K562 (cell line): Measurements from ENCODE around the gene REC8. TPM values are rescaled to one million over a fixed set of nuclear protein-coding genes. Genes with fewer than 3 reads are reported as not detected.
A peak's percentile ranks its signal among the peaks of the same experiment; 100 is the strongest.

ENCODE experiments used
- ATAC-seq: fragments of 200-7000 bp; cut with Tn5 transposase; 3 replicates; pipeline ENCODE4 v1.9.1; 2020; ENCODE audit warnings: moderate library complexity
- BruUV-seq: library from RNA; stranded (reverse); fragments of 400-500 nt; replicated peaks from 2 replicates; lab custom pipeline; 2021; lab: Mats Ljungman, UMichigan
- CTCF ChIA-PET: fragments of 300-600 bp; formaldehyde crosslinking; extraction: SDS; loops from one replicate; lab custom pipeline; 2021; ENCODE audit warnings: low intra/inter-chr PET ratio; lab: Yijun Ruan, JAX
- POLR2A ChIA-PET: fragments of 300-600, 350-650 bp; sonication (Branson Sonifier 250); formaldehyde crosslinking; extraction: SDS; loops from one replicate; lab custom pipeline; 2021; ENCODE audit warnings: antibody characterized with exemption, inconsistent platforms; lab: Yijun Ruan, JAX
- DNase-seq, 4 experiments: peaks; one replicate each; pipeline versions ENCODE4 v3.0.0 to v3.0.0-alpha.2; 2011 to 2018; ENCODE audit warnings: low spot score in 3 of 4, mixed read lengths in 3 of 4; ENCODE audit errors: extremely low read depth in 1 of 4
- FAIRE-seq: peaks from 2 replicates; lab custom pipeline; 2011; peaks lifted over from hg19 to GRCh38; lab: Jason Lieb, UNC
- H2AFZ ChIP-seq: 2 replicates; pipeline ENCODE4 v1.6.0; 2011; ENCODE audit warnings: low read depth, low read length, control low read depth, inconsistent platforms
- H3K27ac ChIP-seq: fragments of 200-600 bp; 3 replicates; pipeline ENCODE4 v1.8.0; 2011; ENCODE audit warnings: low read depth, mild to moderate bottlenecking, control low read depth, inconsistent platforms, low read length, moderate library complexity, mixed read lengths; ENCODE audit errors: extremely low read depth
- H3K27me3 ChIP-seq, 2 experiments: fragments of 300-600 bp in 1 of 2; 2 replicates in 1 of 2; 3 replicates in 1 of 2; pipeline versions ENCODE4 v1.6.0 to v1.8.0; 2011; ENCODE audit warnings: inconsistent platforms in 2 of 2, low read length in 2 of 2, mild to moderate bottlenecking in 1 of 2, mixed read lengths in 1 of 2, moderate library complexity in 1 of 2; ENCODE audit not compliant: control insufficient read depth in 2 of 2, insufficient read depth in 2 of 2
- H3K36me3 ChIP-seq: fragments of 300-600 bp; 3 replicates; pipeline ENCODE4 v1.8.0; 2011; ENCODE audit warnings: mild to moderate bottlenecking, low read length, inconsistent platforms; ENCODE audit not compliant: control insufficient read depth, insufficient read depth
- H3K4me1 ChIP-seq, 2 experiments: fragments of 200-600 bp in 1 of 2; replicated peaks in 1 of 2; 2 replicates in 1 of 2; 3 replicates in 1 of 2; pipeline versions ENCODE4 v1.5.1 to v1.8.0; 2011; ENCODE audit warnings: inconsistent platforms in 2 of 2, low read length in 2 of 2, mild to moderate bottlenecking in 1 of 2, mixed read lengths in 1 of 2, moderate library complexity in 1 of 2; ENCODE audit not compliant: control insufficient read depth in 2 of 2, insufficient read depth in 2 of 2
- H3K4me2 ChIP-seq: 2 replicates; pipeline ENCODE4 v1.6.1; 2011; ENCODE audit warnings: low read length, control low read depth, inconsistent platforms, mixed read lengths; ENCODE audit not compliant: insufficient read depth
- H3K4me3 ChIP-seq: fragments of 200-600 bp; sonication (generic), shearing (Covaris generic); 2 replicates; pipeline ENCODE4 v1.5.1; 2016; ENCODE audit warnings: control low read depth, inconsistent platforms
- H3K79me2 ChIP-seq: fragments of 200-600 bp; 3 replicates; pipeline ENCODE4 v1.8.0; 2011; ENCODE audit warnings: low read length, inconsistent platforms; ENCODE audit not compliant: control insufficient read depth, insufficient read depth
- H3K9ac ChIP-seq, 2 experiments: 2 replicates each; pipeline versions ENCODE4 v1.6.0 to v1.6.1; 2011; ENCODE audit warnings: low read depth in 2 of 2, low read length in 2 of 2, control low read depth in 1 of 2, inconsistent platforms in 1 of 2, mild to moderate bottlenecking in 1 of 2, mixed read lengths in 1 of 2; ENCODE audit not compliant: insufficient read depth in 1 of 2
- H3K9me1 ChIP-seq: one replicate; pipeline ENCODE4 v1.6.0; 2011; ENCODE audit warnings: inconsistent platforms, mild to moderate bottlenecking, low read length, moderate library complexity; ENCODE audit not compliant: control insufficient read depth, insufficient read depth
- H3K9me3 ChIP-seq: replicated peaks from 2 replicates; pipeline ENCODE4 v1.5.1; 2011; ENCODE audit warnings: low read depth, low read length, inconsistent platforms; ENCODE audit not compliant: control insufficient read depth, insufficient read depth
- H4K20me1 ChIP-seq: replicated peaks from 2 replicates; pipeline ENCODE4 v1.6.1; 2011; ENCODE audit warnings: low read length, inconsistent platforms, mixed read lengths; ENCODE audit not compliant: control insufficient read depth, insufficient read depth
- CREB1 ChIP-seq, 2 experiments: sonication (generic) in 1 of 2; formaldehyde crosslinking in 1 of 2; IDR thresholded peaks; 2 replicates each; pipeline versions ENCODE4 v1.6.1 to v1.8.0; 2012 to 2022; ENCODE audit warnings: inconsistent platforms in 1 of 2, mild to moderate bottlenecking in 1 of 2, missing genetic modification reagents in 1 of 2, moderate library complexity in 1 of 2
- CTBP1 ChIP-seq: fragments of 450-650 bp; IDR thresholded peaks from 2 replicates; pipeline ENCODE4 v1.6.1; 2016; ENCODE audit warnings: borderline replicate concordance
- DNMT1 ChIP-seq: fragments of 450-650 bp; IDR thresholded peaks from 2 replicates; pipeline ENCODE4 v1.6.1; 2016; ENCODE audit warnings: antibody characterized with exemption, mild to moderate bottlenecking
- EP400 ChIP-seq: fragments of 450-650 bp; IDR thresholded peaks from 2 replicates; pipeline ENCODE4 v1.6.1; 2017; ENCODE audit warnings: antibody characterized with exemption, mild to moderate bottlenecking, moderate library complexity
- NRF1 ChIP-seq, 2 experiments: fragments of 450-650 bp; IDR thresholded peaks in 1 of 2; conservative IDR thresholded peaks in 1 of 2; 2 replicates each; pipeline ENCODE4 v1.6.1; 2014; ENCODE audit warnings: mild to moderate bottlenecking in 2 of 2
- PHF8 ChIP-seq: fragments of 200-600 bp; sonication (generic); IDR thresholded peaks from 2 replicates; pipeline ENCODE4 v1.6.1; 2012; ENCODE audit warnings: mixed run types, mild to moderate bottlenecking, inconsistent platforms, low read length, moderate library complexity, borderline replicate concordance
- RB1 ChIP-seq: fragments of 450-650 bp; IDR thresholded peaks from 2 replicates; pipeline ENCODE4 v1.6.1; 2017; ENCODE audit warnings: low read depth, mild to moderate bottlenecking
- RBBP5 ChIP-seq: fragments of 200-600 bp; sonication (generic); IDR thresholded peaks from 2 replicates; pipeline ENCODE4 v1.6.1; 2012; ENCODE audit warnings: borderline replicate concordance, mild to moderate bottlenecking, low read length, control low read depth, inconsistent platforms; ENCODE audit not compliant: insufficient read depth, poor library complexity, severe bottlenecking
- SIN3A ChIP-seq, 2 experiments: fragments of 150-350 bp in 1 of 2; IDR thresholded peaks; 2 replicates each; pipeline ENCODE4 v1.6.1; 2011 to 2016; ENCODE audit warnings: borderline replicate concordance in 2 of 2, low read depth in 2 of 2, low read length in 2 of 2, mild to moderate bottlenecking in 2 of 2, moderate library complexity in 2 of 2; ENCODE audit not compliant: control insufficient read depth in 1 of 2
- SMC3 ChIP-seq: conservative IDR thresholded peaks from 2 replicates; pipeline ENCODE4 v1.6.1; 2011; ENCODE audit warnings: low read depth, low read length, improper control_type of control experiment; ENCODE audit not compliant: insufficient read depth
- VEZF1 ChIP-seq: fragments of 200-800 bp; sonication (Bioruptor generic); IDR thresholded peaks from 2 replicates; pipeline ENCODE4 v1.6.1; 2017; ENCODE audit warnings: missing genetic modification characterization, missing compliant biosample characterization
- ZC3H11A ChIP-seq: IDR thresholded peaks from 2 replicates; pipeline ENCODE4 v1.6.1; 2012; ENCODE audit warnings: low read depth, low read length, improper control_type of control experiment
- WGBS: fragments of 100-300 bp; shearing (Covaris generic); methylation state at CpG from one replicate; pipeline ENCODE4 v1.1.6; 2016; ENCODE audit warnings: low coverage, mixed read lengths; ENCODE audit not compliant: insufficient coverage; ENCODE audit errors: missing lambda C conversion rate; 5-methylcytosine and 5-hydroxymethylcytosine counted together
- in situ Hi-C: fragments of 300-500 bp; cut with MboI; formaldehyde crosslinking; loops from 4 replicates; pipeline ENCODE4 v1.15.0; 2018; ENCODE audit warnings: inconsistent platforms, mixed read lengths
- intact Hi-C: fragments of 100-400 bp; cut with micrococcal nuclease; formaldehyde crosslinking; loops from 2 replicates; pipeline ENCODE4 v1.14.2; 2022
- polyA plus RNA-seq, 8 experiments: library from polyadenylated mRNA; depleted of rRNA in 4 of 8; stranded (reverse) in 5 of 8; unstranded in 3 of 8; fragments of >200 nt; fragmentation: Nextera tagmentation in 2 of 8; fragmentation: Illumina TruSeq in 1 of 8; extraction: Ambion mirVana in 2 of 8; extraction: Trizol in 1 of 8; gene quantifications; 2 replicates each; pipeline versions ENCODE4 v1.2.1 to v1.2.3, GENCODE V29; 2011 to 2014; ENCODE audit warnings: inconsistent platforms in 1 of 8, missing spikeins in 1 of 8
- total RNA-seq, 7 experiments: library from RNA; depleted of rRNA in 6 of 7; stranded (reverse); fragments of >200 nt in 6 of 7; fragmentation: Illumina TruSeq in 2 of 7; extraction: Trizol in 2 of 7; gene quantifications; 2 replicates each; pipeline versions ENCODE4 v1.2.1 to v1.2.3, GENCODE V29; 2011 to 2021; ENCODE audit warnings: low replicate concordance in 1 of 7

Gene REC8
- total and polyA plus RNA-seq, 9 of the 15 experiments (the other 6 are each of a cell fraction or from before 2014, with no cell fraction given): 0.11 to 2.5 (median 0.85) TPM

- no peak for TF ChIP-seq DNMT1
- TF ChIP-seq SMC3: no peak
- TF ChIP-seq CTBP1: 0 out of 2 replicates have a peak, but pooled peaks have one; percentile 15
- peak; percentile 87 for TF ChIP-seq VEZF1 (CRISPR knock-in tag)
- peak; percentile 68 to 70; a peak in 2 of 4 replicates for TF ChIP-seq SIN3A (IDR thresholded peaks at IDR 0.05; ENCODE audit: borderline replicate concordance in 2 of 2, control insufficient read depth in 1 of 2, low read depth in 2 of 2, low read length in 2 of 2)
- no peak for TF ChIP-seq ZC3H11A
- TF ChIP-seq, all 486 proteins: peak for 29
These were observed 25.4 kb upstream of the REC8 start, which contains the start of gene PSME2 (continued) for GRCh38 chr14:24146453-24146977.

- FAIRE-seq: peak; percentile 99
- intact Hi-C loops: loop anchor here (2.0 to 10.0 kb wide), 2 partner anchors 32 to 52 kb away; partner anchors contain the start of genes DCAF11, NRL and PCK2
- peaks cover 39% of the 10 kb centered on the region for H3K79me2 ChIP-seq
- no peaks in the 10 kb centered on the region for H3K9me3 ChIP-seq
- peak; percentile 95 for ATAC-seq
- H3K4me3 ChIP-seq: peak within 1 kb of the TSS; percentile 98
- H4K20me1 ChIP-seq: no peaks in the 10 kb centered on the region
- no TSS peak for BruUV-seq
- H3K27me3 ChIP-seq: no peaks in the 10 kb centered on the region
- CTCF ChIA-PET: no interaction called here
- POLR2A ChIA-PET: interaction anchor here (0.6 to 2.2 kb wide), 12 partner anchors 8 to 284 kb away, joined by 3 to 6 read pairs (median 4); partner anchors contain the start of genes DCAF11, IRF9, NRL and TINF2
- peak within 1 kb of the TSS; percentile 72 for H3K27ac ChIP-seq
- 0% methylated on average over 16 of the region's 57 CpGs for WGBS
- H3K4me2 ChIP-seq: peak within 1 kb of the TSS; percentile 98
- peaks cover 61% of the 10 kb centered on the region; the same call in 2 of the 3 replicates for H3K36me3 ChIP-seq
- H3K4me1 ChIP-seq: peaks cover 31 to 44% of the 10 kb centered on the region in 2 experiments; a peak in 4 of 5 replicates
- in situ Hi-C loops: no loop called here
- H3K9me1 ChIP-seq: peaks cover 5% of the 10 kb centered on the region
- H3K9ac ChIP-seq: peak within 1 kb of the TSS; percentile 81 to 97
- DNase-seq: peak; percentile 85 to 97 (median 90)
- H2AFZ ChIP-seq: peak within 1 kb of the TSS; percentile 84
- TF ChIP-seq SIN3A (IDR thresholded peaks at IDR 0.05; ENCODE audit: borderline replicate concordance in 2 of 2, control insufficient read depth in 1 of 2, low read depth in 2 of 2, low read length in 2 of 2) (peak; percentile 19 to 37; a peak in 1 of 4 replicates), CREB1 (IDR thresholded peaks at IDR 0.05) (0 out of 2 replicates have a peak, but pooled peaks have one; percentile 10), CREB1 (CRISPR knock-in tag; IDR thresholded peaks at IDR 0.05) (0 out of 2 replicates have a peak, but pooled peaks have one; percentile 10), RB1 (peak; percentile 20; the same call in 1 of the 2 replicates), EP400 (peak; percentile 54; the same call in 1 of the 2 replicates), NRF1 (conservative IDR thresholded peaks at IDR 0.05 in 1 of 2, IDR thresholded peaks at IDR 0.05 in 1 of 2) (peak; percentile 79 to 81), RBBP5 (peak; percentile 40), PHF8 (peak; percentile 60; the same call in 1 of the 2 replicates)
These were observed 24.7 kb upstream of the REC8 start, which contains the start of gene RNF31 for GRCh38 chr14:24146978-24147760. RNF31 (plus strand) TSS chr14:24147498; CDS start chr14:24147699, 201 bp downstream.
